Aorta (tissue), 5 donors: ENCODE results near the gene COL4A2. TPM values are rescaled to one million over a fixed set of nuclear protein-coding genes. Genes with fewer than 3 reads are reported as not detected.

Experiments
- ATAC-seq: fragments of 200-7000 bp; cut with Tn5 transposase; one replicate; pipeline ENCODE4 v1.9.1; 2022; ENCODE audit warnings: moderate library complexity; ENCODE audit not compliant: low FRiP score
- DNase-seq, 2 donors: peaks; one replicate each; pipeline ENCODE4 v3.0.0-alpha.2; 2020
- H3K27ac ChIP-seq, 2 donors: one replicate each; pipeline ENCODE4 v1.5.1; 2013; ENCODE audit warnings: low read length in 2 of 2, mild to moderate bottlenecking in 2 of 2, moderate library complexity in 2 of 2, control low read depth in 1 of 2, inconsistent platforms in 1 of 2, low read depth in 1 of 2
- H3K27me3 ChIP-seq, 2 donors: one replicate each; pipeline ENCODE4 v1.6.1; 2013; ENCODE audit warnings: control low read depth in 1 of 2, low read length in 1 of 2, mild to moderate bottlenecking in 1 of 2, moderate library complexity in 1 of 2; ENCODE audit not compliant: insufficient read depth in 2 of 2, control insufficient read depth in 1 of 2
- H3K36me3 ChIP-seq, 2 donors: one replicate each; pipeline ENCODE4 v1.6.1; 2013; ENCODE audit warnings: control low read depth in 1 of 2, low read length in 1 of 2, mild to moderate bottlenecking in 1 of 2; ENCODE audit not compliant: insufficient read depth in 2 of 2, control insufficient read depth in 1 of 2
- H3K4me1 ChIP-seq, 2 donors: one replicate each; pipeline ENCODE4 v1.6.1; 2013; ENCODE audit warnings: low read length in 2 of 2, control low read depth in 1 of 2, mild to moderate bottlenecking in 1 of 2, moderate library complexity in 1 of 2; ENCODE audit not compliant: insufficient read depth in 2 of 2, control insufficient read depth in 1 of 2
- H3K4me3 ChIP-seq, 2 donors: one replicate each; pipeline ENCODE4 v1.5.1; 2013; ENCODE audit warnings: low read length in 2 of 2, control low read depth in 1 of 2, mild to moderate bottlenecking in 1 of 2
- H3K9me3 ChIP-seq: one replicate; pipeline ENCODE4 v1.6.1; 2013; ENCODE audit warnings: mild to moderate bottlenecking, low read length; ENCODE audit not compliant: control insufficient read depth
- WGBS, 2 donors: extraction: QIAGEN DNeasy Blood & Tissue Kit; methylation state at CpG; one replicate each; pipeline ENCODE4 v1.1.7; 2013; 5-methylcytosine and 5-hydroxymethylcytosine counted together
- intact Hi-C, 2 donors: fragments of 100-400 bp; cut with DNase I; formaldehyde crosslinking; loops; one replicate each; pipeline versions ENCODE4 v1.14.2 to v1.15.0; 2022
- polyA plus RNA-seq, 2 donors: library from polyadenylated mRNA; stranded (reverse); fragments of 200-250 nt; gene quantifications; one replicate each; pipeline ENCODE4 v1.2.3, GENCODE V29; 2013
- total RNA-seq, 2 donors: library from RNA; stranded (reverse); fragmentation: NEBNext Ultra II Directional; extraction: Animal tissue kit (Norgen Biotek cat#: 25700); gene quantifications; one replicate each; pipeline ENCODE4 v1.2.1, GENCODE V29; 2021
- donor health status: healthy with polysubstance abuse.
- donor health status: Bipolar disorder and iron deficiency.
- donor health status: DM: no; HTN: no; CAD: no.
- donor health status: DM: no; HTN: no; CAD: no.
- donor health status: DM: yes; HTN: yes; CAD: no.

Gene COL4A2
- total and polyA plus RNA-seq, 4 donors = 117 to 1,110 (median 681) TPM

DNA sequence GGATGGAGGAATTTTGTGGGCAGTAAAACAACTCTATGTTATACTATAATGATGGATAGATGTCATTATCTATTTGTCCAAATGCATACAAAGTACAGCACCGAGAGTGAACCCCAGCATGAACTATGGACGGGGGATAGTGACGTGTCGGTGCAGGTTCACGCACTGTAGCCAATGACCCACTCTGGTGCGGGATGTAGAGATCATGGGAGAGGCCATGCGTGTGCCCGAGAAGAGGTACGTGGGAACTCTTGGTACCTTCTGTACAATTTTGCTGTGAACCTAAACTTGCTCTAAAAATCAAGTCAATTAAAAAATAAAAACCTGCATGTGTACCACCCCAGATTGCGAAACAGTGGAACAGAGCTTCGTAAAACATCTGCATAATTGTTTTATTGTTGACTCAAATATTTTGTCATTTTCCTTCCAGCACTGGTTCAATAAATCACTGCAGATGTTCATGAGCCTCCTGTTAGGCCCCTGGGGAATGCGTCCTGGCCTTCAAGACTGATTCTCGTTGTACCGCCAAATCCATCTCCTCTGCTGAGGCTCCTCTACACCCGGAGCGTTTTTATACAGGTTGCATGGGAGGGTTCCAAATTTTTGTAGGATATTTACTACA is 31.0 kb upstream of the COL4A2 start:
- Histone ChIP-seq H3K9me3 (no peaks in the 10 kb centered on the region), H3K4me3 (no peak overlapping the region), H3K36me3 (peaks cover 0 to 10% of the 10 kb centered on the region in 2 donors), H3K27ac (peak overlapping the region in 1 of 2 donors; percentile 29), H3K27me3 (no peaks in the 10 kb centered on the region), H3K4me1 (peaks cover 2% of the 10 kb centered on the region in 2 donors)
- ATAC-seq = peak; percentile 16
- 42 to 53% methylated on average over 16 of the region's 16 CpGs for WGBS, 2 donors
- no peak for DNase-seq
- intact Hi-C loops = no loop called here

DNA sequence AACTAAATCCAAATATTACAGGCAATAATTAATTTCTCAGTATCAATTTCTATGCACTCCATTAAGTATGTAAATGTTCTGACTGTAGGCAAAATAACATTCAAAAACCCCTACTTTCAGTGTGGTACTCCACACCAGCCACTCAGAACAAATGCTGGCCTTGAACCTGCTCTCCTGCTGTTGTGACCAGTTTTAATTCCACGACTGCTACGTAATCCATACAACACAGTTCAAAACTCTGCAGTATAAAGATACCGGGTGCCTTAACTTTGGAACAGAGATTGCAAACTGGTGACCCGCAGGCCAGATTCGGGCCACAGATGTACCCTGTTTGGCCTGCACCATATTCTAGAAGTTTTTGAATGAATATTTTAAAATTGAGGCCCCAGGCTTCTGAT is 30.5 kb upstream of the COL4A2 start:
- ATAC-seq (no peak), DNase-seq (no peak)
- 19 to 47% methylated on average over 5 of the region's 5 CpGs for WGBS, 2 donors
- H3K4me1 ChIP-seq = peaks cover 2% of the 10 kb centered on the region in 2 donors
- no peak overlapping the region for H3K4me3 ChIP-seq
- intact Hi-C loops = no loop called here
- no peaks in the 10 kb centered on the region for H3K27me3 ChIP-seq
- H3K9me3 ChIP-seq = no peaks in the 10 kb centered on the region
- H3K27ac ChIP-seq = peak overlapping the region; percentile 29 to 39
- peaks cover 0 to 10% of the 10 kb centered on the region in 2 donors for H3K36me3 ChIP-seq

DNA sequence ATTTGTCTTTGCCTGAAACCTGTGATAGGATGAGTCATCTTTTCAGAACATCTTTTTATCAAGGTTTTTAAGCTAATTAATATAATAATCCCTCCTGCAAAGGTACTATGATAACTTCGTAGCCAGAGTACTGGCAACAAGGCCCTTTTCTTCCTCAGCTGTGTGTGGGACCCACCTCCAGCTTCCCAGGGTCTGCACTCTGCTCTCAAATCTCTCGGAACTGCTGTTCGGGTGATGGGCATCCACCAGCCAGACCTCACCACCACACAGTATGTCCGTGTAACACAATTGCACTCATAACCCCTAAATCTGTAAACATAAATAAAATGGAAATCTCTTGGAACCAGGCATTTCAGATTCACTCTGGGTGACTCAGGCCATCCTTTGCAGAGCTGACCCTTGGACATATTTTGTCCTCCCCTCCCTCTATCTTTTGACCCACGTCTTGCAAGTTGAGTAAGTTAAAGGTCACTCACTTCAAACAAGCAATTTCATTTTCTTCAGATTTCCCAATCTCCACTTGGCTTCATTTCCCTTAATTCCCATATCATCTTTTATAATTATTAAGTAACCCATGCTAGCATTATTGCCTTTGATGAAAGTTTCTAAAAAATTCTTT is 29.6 kb upstream of the COL4A2 start:
- ATAC-seq = no peak
- peak overlapping the region in 1 of 2 donors; percentile 0 for H3K27ac ChIP-seq

DNA sequence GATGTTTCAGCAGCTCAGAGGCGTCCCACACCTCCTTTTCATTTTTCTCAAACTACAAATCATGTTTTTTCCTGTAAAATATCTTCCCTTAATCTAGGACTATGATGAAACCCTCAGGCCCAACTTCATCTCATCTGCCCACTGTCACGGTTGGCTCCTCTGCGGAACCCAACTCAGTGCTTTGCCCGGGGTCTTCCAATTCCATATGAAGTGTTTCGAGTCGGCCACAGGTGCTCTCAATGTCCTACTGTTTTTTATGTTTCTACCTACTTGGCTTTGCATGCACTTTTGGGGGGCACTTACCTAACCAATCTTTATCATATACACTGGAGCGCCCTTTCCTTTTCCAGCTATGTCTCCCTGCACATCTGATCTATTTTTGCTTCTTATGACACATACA is 28.2 kb upstream of the COL4A2 start:
- peaks cover 2% of the 10 kb centered on the region in 2 donors for H3K4me1 ChIP-seq
- intact Hi-C loops = no loop called here
- H3K36me3 ChIP-seq = peaks cover 0 to 5% of the 10 kb centered on the region in 2 donors
- H3K9me3 ChIP-seq = no peaks in the 10 kb centered on the region
- ATAC-seq (no peak), DNase-seq (no peak)
- WGBS, 2 donors = 91% methylated on average over 7 of the region's 7 CpGs
- H3K4me3 ChIP-seq = no peak overlapping the region
- H3K27ac ChIP-seq = peak overlapping the region in 1 of 2 donors; percentile 60
- no peaks in the 10 kb centered on the region for H3K27me3 ChIP-seq

More for the DNA sequence above, 29.6 kb upstream of the COL4A2 start:
- H3K27me3 ChIP-seq = no peaks in the 10 kb centered on the region
- H3K4me1 ChIP-seq = peaks cover 2% of the 10 kb centered on the region in 2 donors
- H3K9me3 ChIP-seq = no peaks in the 10 kb centered on the region
- WGBS, 2 donors = 50 to 51% methylated on average over 5 of the region's 5 CpGs
- no peak overlapping the region for H3K4me3 ChIP-seq
- peaks cover 0 to 8% of the 10 kb centered on the region in 2 donors for H3K36me3 ChIP-seq
- intact Hi-C loops = no loop called here
- no peak for DNase-seq

DNA sequence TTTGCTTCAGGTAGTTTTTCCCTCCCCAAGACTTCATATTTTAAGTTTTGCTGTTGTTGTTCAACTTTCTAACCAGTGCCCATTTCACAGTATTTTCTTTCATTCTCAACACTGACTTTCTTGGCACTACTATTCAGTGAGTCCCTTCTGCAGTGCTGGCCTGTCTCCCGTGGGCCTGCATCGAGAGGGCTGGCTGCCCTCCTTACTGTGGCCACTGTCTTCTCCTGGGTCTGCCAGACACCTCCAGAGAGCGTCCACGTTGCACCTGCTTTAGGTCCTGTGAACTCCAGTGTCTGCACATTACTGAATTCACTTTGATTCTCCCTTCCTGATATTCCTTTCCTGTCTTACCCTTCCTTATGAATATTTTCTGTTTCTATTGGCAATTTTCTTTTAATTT is 27.4 kb upstream of the COL4A2 start:
- peaks cover 2% of the 10 kb centered on the region in 2 donors for H3K4me1 ChIP-seq
- H3K27ac ChIP-seq = peak overlapping the region in 1 of 2 donors; percentile 95
- ATAC-seq (no peak), DNase-seq (no peak)
- peaks cover 0 to 5% of the 10 kb centered on the region in 2 donors for H3K36me3 ChIP-seq
- WGBS, 2 donors = 4% methylated on average over 4 of the region's 4 CpGs
- no peak overlapping the region for H3K4me3 ChIP-seq
- intact Hi-C loops = no loop called here
- no peaks in the 10 kb centered on the region for H3K27me3 ChIP-seq
- no peaks in the 10 kb centered on the region for H3K9me3 ChIP-seq

DNA sequence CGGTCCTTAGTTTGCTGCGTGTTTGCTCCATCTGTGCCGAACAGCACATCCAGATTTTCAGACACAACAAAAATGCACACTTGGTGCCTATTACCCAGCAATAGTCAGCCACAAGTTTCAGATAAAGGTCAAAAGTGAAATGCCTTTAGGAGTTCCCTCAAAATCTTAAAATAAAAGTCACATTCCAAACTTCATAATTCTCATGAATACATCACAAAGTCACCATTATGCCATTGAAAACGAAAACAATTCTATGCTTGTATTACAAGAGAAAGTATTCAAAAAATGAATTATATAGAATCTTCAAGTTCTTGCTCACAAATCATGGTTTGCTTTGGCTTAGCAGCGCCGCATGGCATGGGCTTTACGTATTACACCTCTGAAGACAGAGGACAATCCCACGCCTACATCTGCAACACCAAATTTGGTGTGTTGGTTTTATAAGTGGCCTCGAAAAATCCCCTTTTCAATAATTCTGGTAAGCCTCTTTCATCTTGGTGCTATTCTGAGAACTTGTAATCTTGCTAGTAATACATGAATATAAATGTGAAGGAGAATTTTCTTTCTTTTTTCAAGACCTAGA is 26.8 kb upstream of the COL4A2 start:
- 11 to 24% methylated on average over 9 of the region's 9 CpGs for WGBS, 2 donors
- no peak for ATAC-seq
- peak overlapping the region in 1 of 2 donors; percentile 41 for H3K27ac ChIP-seq
- peaks cover 0 to 4% of the 10 kb centered on the region in 2 donors for H3K36me3 ChIP-seq
- H3K9me3 ChIP-seq = no peaks in the 10 kb centered on the region
- no peak overlapping the region for H3K4me3 ChIP-seq
- intact Hi-C loops = no loop called here
- no peaks in the 10 kb centered on the region for H3K27me3 ChIP-seq
- DNase-seq = no peak
- peaks cover 2 to 3% of the 10 kb centered on the region in 2 donors for H3K4me1 ChIP-seq

GRCh38 chr13:110280985-110281688 is 25.9 kb upstream of the COL4A2 start:
- Histone ChIP-seq H3K4me3 (no peak overlapping the region), H3K27me3 (no peaks in the 10 kb centered on the region), H3K9me3 (no peaks in the 10 kb centered on the region), H3K27ac (peak overlapping the region in 1 of 2 donors; percentile 43), H3K36me3 (peaks cover 0 to 2% of the 10 kb centered on the region in 2 donors), H3K4me1 (peaks cover 2 to 4% of the 10 kb centered on the region in 2 donors)
- no peak for DNase-seq
- 41 to 52% methylated on average over 6 to 7 of the region's 7 CpGs for WGBS, 2 donors
- no peak for ATAC-seq
- intact Hi-C loops = no loop called here

- Histone ChIP-seq H3K27ac (peak overlapping the region in 1 of 2 donors; percentile 58), H3K9me3 (no peaks in the 10 kb centered on the region), H3K36me3 (peaks cover 0 to 2% of the 10 kb centered on the region in 2 donors), H3K27me3 (no peaks in the 10 kb centered on the region), H3K4me3 (no peak overlapping the region), H3K4me1 (peaks cover 4% of the 10 kb centered on the region in 2 donors)
- ATAC-seq (no peak), DNase-seq (no peak)
- intact Hi-C loops = no loop called here
- 51 to 60% methylated on average over 5 of the region's 5 CpGs for WGBS, 2 donors
Measured at GRCh38 chr13:110281736-110282135, 25.3 kb upstream of the COL4A2 start.
